HL-60 (cell line): ENCODE data around the gene ADAMTS7.

Source experiments
- CTCF ChIP-seq: IDR thresholded peaks from one replicate; pipeline ENCODE4 v1.5.1; 2011; ENCODE audit warnings: low read length, control low read depth, inconsistent platforms; ENCODE audit not compliant: insufficient read depth
- GABPA ChIP-seq: IDR thresholded peaks from 2 replicates; pipeline ENCODE4 v1.6.1; 2012; ENCODE audit warnings: low read depth
- POLR2AphosphoS5 ChIP-seq: IDR thresholded peaks from 2 replicates; pipeline ENCODE4 v1.6.1; 2012; ENCODE audit warnings: low read depth
- REST ChIP-seq: IDR thresholded peaks from 2 replicates; pipeline ENCODE4 v1.6.1; 2012; ENCODE audit warnings: low read depth; ENCODE audit not compliant: insufficient replicate concordance
- SPI1 ChIP-seq: IDR thresholded peaks from 2 replicates; pipeline ENCODE4 v1.6.1; 2012; ENCODE audit warnings: low read depth, mild to moderate bottlenecking, borderline replicate concordance

- TF ChIP-seq CTCF (no peak), POLR2AphosphoS5 (no peak), GABPA (no peak), REST (no peak), SPI1 (no peak)
These were observed 76.7 kb downstream of the ADAMTS7 start for GRCh38 chr15:78734451-78735064.
